ENCODE data around the gene IL1R2. TPM values are rescaled to one million over a fixed set of nuclear protein-coding genes. Genes with fewer than 3 reads are reported as not detected.

IL1R2 gene
- total and polyA plus RNA-seq, 9 of the 15 experiments (the other 6 are each of a cell fraction or from before 2014, with no cell fraction given) = 0.13 TPM; not detected in 8

DNA sequence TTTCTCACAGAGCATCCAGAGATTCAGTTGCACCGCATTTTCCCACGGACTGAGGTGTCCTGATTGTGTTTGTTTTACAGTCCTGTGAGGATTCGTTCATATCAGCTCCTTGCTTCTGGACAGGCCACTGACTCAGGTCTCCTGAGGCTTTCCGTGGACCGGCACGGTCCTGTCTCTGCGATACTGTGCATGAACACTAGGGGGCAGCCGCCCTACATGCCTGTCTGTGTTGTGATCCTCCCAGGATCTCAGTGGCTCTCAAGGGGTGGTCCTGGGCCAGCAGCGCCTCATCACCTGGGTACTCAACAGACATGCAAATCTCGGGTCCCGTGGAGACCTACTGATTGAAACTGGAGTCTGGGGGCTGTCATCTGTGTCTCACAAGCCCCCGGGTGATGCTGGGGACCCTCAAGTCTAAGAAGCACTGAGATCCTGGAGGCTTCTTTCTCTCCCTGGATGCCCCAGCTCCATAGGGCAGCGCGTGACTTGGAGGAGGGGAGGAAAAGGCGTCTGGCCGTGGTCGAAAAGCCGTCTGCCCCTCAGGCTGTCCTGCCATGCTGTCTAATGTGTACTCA lies 28.9 kb downstream of the IL1R2 start (continued):
- TF ChIP-seq, protein P1, sequence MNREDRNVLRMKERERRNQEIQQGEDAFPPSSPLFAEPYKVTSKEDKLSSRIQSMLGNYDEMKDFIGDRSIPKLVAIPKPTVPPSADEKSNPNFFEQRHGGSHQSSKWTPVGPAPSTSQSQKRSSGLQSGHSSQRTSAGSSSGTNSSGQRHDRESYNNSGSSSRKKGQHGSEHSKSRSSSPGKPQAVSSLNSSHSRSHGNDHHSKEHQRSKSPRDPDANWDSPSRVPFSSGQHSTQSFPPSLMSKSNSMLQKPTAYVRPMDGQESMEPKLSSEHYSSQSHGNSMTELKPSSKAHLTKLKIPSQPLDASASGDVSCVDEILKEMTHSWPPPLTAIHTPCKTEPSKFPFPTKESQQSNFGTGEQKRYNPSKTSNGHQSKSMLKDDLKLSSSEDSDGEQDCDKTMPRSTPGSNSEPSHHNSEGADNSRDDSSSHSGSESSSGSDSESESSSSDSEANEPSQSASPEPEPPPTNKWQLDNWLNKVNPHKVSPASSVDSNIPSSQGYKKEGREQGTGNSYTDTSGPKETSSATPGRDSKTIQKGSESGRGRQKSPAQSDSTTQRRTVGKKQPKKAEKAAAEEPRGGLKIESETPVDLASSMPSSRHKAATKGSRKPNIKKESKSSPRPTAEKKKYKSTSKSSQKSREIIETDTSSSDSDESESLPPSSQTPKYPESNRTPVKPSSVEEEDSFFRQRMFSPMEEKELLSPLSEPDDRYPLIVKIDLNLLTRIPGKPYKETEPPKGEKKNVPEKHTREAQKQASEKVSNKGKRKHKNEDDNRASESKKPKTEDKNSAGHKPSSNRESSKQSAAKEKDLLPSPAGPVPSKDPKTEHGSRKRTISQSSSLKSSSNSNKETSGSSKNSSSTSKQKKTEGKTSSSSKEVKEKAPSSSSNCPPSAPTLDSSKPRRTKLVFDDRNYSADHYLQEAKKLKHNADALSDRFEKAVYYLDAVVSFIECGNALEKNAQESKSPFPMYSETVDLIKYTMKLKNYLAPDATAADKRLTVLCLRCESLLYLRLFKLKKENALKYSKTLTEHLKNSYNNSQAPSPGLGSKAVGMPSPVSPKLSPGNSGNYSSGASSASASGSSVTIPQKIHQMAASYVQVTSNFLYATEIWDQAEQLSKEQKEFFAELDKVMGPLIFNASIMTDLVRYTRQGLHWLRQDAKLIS (CRISPR knock-in tag; IDR thresholded peaks at IDR 0.05) = no peak
- TF ChIP-seq MCM7 (IDR thresholded peaks at IDR 0.05) (no peak), BRF1 (IDR thresholded peaks at IDR 0.05; ENCODE audit: borderline replicate concordance, extremely low read depth, insufficient read length) (no peak), MTF1 (CRISPR knock-in tag; IDR thresholded peaks at IDR 0.05; ENCODE audit: borderline replicate concordance) (no peak), HDAC1 (IDR thresholded peaks at IDR 0.05) (0 out of 4 replicates have a peak, but pooled peaks of 1 of the 2 experiments have one; percentile 26), THRAP3 (IDR thresholded peaks at IDR 0.05; ENCODE audit: borderline replicate concordance) (no peak), U2AF2 (optimal IDR thresholded peaks at IDR 0.05; ENCODE audit: low read depth, low read length) (no peak), DACH1 (IDR thresholded peaks at IDR 0.05; ENCODE audit: partially characterized antibody) (no peak), ZNF512 (tag; IDR thresholded peaks at IDR 0.05) (no peak), ZBTB43 (CRISPR knock-in tag; IDR thresholded peaks at IDR 0.05) (no peak), GTF2A2 (tag; IDR thresholded peaks at IDR 0.05) (no peak), ATF1 (CRISPR knock-in tag; IDR thresholded peaks at IDR 0.05) (no peak), ATF1 (tag; IDR thresholded peaks at IDR 0.05) (no peak), GABPB2 (CRISPR knock-in tag; conservative IDR thresholded peaks at IDR 0.05) (no peak), ZBTB8A (IDR thresholded peaks at IDR 0.05; ENCODE audit: partially characterized antibody) (no peak), WHSC1 (IDR thresholded peaks at IDR 0.05; ENCODE audit: low read length) (no peak), NR0B1 (IDR thresholded peaks at IDR 0.05; ENCODE audit: partially characterized antibody) (no peak), ADNP (tag; IDR thresholded peaks at IDR 0.05) (no peak), USF2 (CRISPR knock-in tag; IDR thresholded peaks at IDR 0.05) (no peak), PHTF2 (CRISPR knock-in tag; IDR thresholded peaks at IDR 0.05) (no peak)

Data from K562 (cell line).